GM21528 (cell line): ENCODE measurements around the gene ONECUT3.
"Not testable (repeated sequence)": the region's sequence is repeated elsewhere in the genome, so short reads cannot be mapped to it uniquely, and the experiment has no call there.

Experiments used
- ATAC-seq: cut with Tn5 transposase; IDR thresholded peaks from one replicate; pipeline ENCODE4 v1.9.1; 2021; ENCODE audit warnings: mild to moderate bottlenecking, moderate library complexity; ENCODE audit not compliant: unreplicated experiment, low FRiP score

The ONECUT3 gene

GRCh38 chr19:1754636-1755466 lies 1.5 kb downstream of the ONECUT3 start:
- no peak for ATAC-seq

DNA sequence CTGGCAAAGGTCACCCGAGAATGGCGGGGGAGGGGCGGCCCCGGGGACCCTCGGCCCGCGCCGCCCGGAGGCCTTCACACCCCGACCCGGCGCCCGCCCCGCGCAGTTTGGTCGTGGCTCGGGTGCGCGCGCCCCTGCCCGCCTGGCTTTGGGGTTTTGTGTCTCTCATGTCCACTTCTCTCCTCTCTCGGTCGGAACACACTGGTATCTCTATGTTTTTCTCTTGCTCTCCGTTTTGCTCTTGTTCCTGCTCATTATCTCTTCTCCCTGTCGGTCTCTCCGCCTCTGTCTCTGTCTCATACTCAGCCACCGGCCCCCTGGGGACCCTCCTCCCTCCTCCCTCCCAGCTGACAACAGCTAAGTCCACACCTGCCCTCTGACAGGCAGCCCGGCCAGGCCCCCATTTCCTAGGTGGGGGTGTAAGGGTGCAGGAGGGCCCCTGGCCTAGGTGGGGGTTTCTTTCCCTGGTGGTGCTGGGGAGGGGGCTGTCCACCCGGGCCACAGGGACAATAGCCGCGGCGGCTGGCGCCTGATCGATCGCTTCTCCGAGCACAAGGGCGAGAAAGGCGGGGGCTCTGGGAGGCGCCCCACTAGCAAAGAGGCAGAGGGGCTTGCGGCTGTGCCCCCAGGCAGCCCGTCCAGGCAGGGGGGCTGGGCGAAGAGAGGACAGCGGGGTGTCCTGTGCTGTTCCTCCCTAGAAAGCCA lies 2.3 kb downstream of the ONECUT3 start:
- no peak for ATAC-seq

DNA sequence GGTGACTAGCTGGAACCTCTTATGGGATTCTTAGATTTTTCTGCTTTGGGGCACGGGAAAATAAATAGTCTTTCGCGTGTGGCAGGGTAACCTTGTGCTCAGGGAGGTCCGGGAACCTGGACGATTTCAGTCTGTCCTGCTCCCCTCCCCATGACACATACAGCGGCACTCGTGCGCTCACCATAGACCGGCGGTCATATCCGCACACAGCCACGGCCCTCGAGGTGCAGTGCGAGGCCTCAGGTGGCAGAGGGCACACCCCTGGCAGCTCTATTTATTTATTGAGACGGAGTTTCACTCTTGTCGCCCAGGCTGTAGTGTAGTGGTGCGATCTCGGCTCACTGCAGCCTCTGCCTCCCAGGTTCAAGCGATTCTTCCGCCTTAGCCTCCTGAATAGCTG lies 3.0 kb downstream of the ONECUT3 start:
- no peak for ATAC-seq

GRCh38 chr19:1756705-1757465 lies 3.6 kb downstream of the ONECUT3 start:
- ATAC-seq = no peak

GRCh38 chr19:1757468-1758230 lies 4.3 kb downstream of the ONECUT3 start:
- ATAC-seq = no peak

- ATAC-seq = no peak
Observed at GRCh38 chr19:1758231-1758577, 4.9 kb downstream of the ONECUT3 start.

GRCh38 chr19:1758959-1759903 lies 5.9 kb downstream of the ONECUT3 start:
- ATAC-seq = no peak

- ATAC-seq = no peak
Observed at GRCh38 chr19:1760020-1760419, 6.7 kb downstream of the ONECUT3 start.

DNA sequence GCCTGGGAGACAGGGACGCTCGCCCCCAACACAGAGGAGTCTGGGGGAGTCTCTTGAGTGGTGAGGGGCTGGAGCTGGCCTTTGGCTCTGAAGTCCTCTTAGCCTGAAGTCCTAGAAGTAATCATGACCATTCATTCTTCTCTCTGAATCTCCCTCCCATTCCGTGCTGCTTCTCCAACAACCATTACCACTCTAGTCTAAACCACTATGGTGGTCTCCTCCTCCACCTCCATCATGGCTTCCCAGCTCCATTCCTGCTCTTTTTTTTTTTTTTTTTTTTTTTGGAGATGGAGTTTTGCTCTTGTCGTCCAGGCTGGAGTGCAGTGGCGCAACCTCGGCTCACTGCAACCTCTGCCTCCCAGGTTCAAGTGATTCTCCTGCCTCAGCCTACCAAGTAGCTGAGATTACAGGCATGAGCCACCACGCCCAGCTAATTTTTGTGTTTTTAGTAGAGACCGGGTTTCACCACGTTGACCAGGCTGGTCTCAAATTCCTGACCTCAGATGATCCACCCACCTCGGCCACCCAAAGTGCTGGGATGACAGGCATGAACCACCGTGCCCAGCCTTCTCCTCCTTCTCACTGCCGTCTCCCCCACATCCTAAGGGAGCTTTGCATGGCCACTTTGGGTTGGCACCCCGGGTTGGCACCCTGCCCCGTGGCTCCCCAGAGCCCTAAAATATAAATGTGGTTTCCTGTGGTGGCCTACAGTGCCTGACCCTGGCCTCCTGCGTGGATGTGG lies 7.7 kb downstream of the ONECUT3 start:
- ATAC-seq = not testable (repeated sequence)

- no peak for ATAC-seq
Observed at GRCh38 chr19:1761528-1762242, 8.4 kb downstream of the ONECUT3 start.

DNA sequence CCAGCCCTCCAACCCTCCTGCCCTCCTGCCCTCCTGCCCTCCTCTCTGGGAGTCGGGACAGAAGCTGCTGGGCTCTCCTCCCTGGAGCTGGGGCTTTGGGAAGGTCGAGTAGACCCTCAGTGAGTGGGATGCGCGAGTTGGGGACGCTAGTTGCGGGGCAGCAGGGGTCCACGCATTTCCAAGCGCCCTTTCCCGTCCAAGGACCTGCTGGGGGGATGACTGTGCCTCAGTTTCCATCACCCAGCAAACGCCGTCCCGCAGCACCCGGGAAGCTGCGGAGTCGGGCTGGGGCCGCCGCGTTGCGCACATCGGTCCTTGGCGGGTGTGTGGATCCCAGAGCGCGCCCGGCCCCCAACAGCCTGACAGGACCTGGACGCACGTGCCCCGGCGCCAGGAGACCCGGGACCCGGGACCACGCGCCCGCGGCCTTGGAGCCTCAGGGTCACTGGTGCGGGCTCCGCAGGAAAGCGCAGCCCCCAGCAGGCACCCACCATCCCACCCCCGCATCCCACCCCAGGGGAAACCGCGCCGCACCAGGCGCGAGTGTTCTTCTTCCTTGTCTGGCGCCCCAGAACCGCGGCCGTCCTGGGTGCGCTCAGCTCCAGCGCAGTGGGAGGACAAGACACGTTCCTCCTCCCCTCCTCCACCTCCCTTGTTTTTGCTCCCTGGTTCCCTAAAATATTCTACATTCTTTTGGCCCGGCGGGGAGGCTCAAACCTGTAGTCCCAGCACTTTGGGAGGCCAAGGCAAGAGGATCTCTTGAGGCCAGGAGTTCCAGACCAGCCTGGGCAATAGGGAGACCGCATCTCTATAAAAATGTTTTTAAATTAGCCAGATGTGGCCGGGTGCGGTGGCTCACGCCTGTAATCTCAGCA lies 9.2 kb downstream of the ONECUT3 start:
- ATAC-seq = no peak

DNA sequence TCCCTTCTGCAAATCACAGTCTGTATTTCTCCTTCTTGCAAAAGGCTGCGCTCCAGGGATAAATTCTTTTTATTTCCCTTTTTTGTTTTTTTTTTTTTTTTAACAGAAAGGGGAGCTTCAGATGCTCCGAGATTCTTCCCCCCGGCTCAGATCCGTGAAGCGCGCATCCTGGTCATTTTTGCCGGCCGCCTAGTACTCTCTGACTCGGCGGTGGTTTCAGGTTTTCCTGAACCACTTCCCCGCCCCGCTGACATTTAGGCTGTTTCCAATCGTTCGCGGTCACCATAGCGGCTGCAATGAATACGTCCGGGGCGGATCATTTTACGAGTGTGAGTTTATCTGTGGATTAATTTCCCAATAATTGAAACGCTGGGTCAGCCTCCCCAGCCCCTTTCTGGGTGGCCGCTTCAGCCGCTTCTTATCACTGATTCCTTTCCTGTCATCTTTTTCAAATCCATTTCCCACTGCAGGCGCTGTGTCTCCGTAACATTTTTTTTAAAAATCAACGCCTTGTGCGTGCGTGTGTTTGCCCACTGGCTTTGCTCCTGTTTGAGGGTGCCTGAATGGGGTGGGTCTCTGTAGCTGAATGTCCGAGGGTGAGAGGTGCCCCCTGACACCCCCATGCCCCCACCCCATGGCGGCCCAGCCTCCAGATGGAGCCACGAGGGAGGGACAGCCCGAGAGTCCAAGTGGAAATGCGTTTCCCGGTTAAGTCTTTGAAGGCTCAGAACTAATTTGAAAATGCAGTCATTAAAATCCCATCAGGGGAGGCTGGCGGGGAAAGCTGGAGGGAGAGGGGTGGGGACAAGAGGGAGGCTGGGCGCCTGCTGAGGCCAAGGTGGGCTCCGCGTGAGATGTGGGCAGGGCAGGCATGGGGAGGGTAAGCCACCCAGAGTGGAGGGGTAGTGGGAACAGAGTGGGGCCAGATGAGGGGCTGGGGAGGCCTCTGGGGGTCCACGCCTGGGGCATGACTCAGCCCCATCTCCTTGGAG lies 10.6 kb downstream of the ONECUT3 start:
- ATAC-seq = no peak

DNA sequence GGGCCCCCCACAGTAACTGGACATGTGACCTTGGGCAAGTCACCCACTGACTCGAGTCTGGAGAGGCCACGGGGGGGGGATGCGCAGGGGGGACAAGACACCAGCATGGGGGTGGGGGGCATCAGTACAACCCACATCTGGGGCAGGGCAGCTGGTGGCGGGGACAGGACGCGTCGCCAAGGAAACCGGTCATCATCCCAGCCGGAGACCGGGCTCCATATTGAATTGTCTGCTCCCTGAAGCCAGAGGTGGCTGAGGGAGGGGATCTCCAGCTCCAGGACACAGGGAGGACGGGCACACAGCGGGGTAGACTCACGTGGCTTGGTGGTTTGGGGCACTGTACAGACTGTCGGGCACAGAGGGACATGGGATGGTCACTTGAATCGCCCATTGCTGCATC lies 11.4 kb downstream of the ONECUT3 start:
- ATAC-seq = no peak

- ATAC-seq = no peak
Observed at GRCh38 chr19:1765232-1765903, 12.1 kb downstream of the ONECUT3 start.
